ENCODE results near the gene CCDC73. TPM values are rescaled to one million over a fixed set of nuclear protein-coding genes. Genes with fewer than 3 reads are reported as not detected.

The CCDC73 gene
- total RNA-seq, 1 experiment from 2014 or later: 0.04 TPM

- H4K5ac ChIP-seq (ENCODE audit: insufficient read length, low read depth, low read length): no peak overlapping the region
- DNase-seq: no peak
- Mint-ChIP-seq H3K27me3 (ENCODE audit: low read depth) (0 out of 2 replicates have a peak, but pooled peaks cover 2% of the 10 kb centered on the region), H3K36me3 (ENCODE audit: insufficient read depth in 1 of 3, low read depth in 3 of 3) (no peaks in the 10 kb centered on the region), H3K9me3 (no peaks in the 10 kb centered on the region), H3K4me3 (no peak overlapping the region), H3K4me1 (peaks cover 5% of the 10 kb centered on the region in 2 experiments; a peak in 3 of 4 replicates), H3K27ac (no peak overlapping the region)
- H3K14ac ChIP-seq (ENCODE audit: insufficient read depth, low read length): no peak overlapping the region
- no peak overlapping the region for H3T11ph ChIP-seq (ENCODE audit: low read length)
- H2BK15ac ChIP-seq (ENCODE audit: low read depth, low read length): no peak overlapping the region
- no peak overlapping the region for H2BK120ac ChIP-seq (ENCODE audit: low read depth, low read length, poor library complexity, severe bottlenecking)
- no peak overlapping the region for H3K4ac ChIP-seq (ENCODE audit: low read depth, low read length)
- H2BK20ac ChIP-seq (ENCODE audit: low read depth, low read length, poor library complexity, severe bottlenecking): no peak overlapping the region
- H3K9ac ChIP-seq (ENCODE audit: extremely low read depth, insufficient read length, low read length): no peak overlapping the region
- H2BK12ac ChIP-seq (ENCODE audit: insufficient read length, low read depth, low read length): no peak overlapping the region
- H3K23me2 ChIP-seq (ENCODE audit: insufficient read length, low read depth, low read length, poor library complexity, severe bottlenecking): no peaks in the 10 kb centered on the region
- no peak overlapping the region for H3K23ac ChIP-seq (ENCODE audit: insufficient read length, low read depth, low read length)
- H4K8ac ChIP-seq (replicated peaks; ENCODE audit: insufficient read length, low read depth, low read length): no peak overlapping the region
- no peak overlapping the region for H2AFZ ChIP-seq (ENCODE audit: low read length)
- no peaks in the 10 kb centered on the region for H3K79me1 ChIP-seq (ENCODE audit: insufficient read depth, low read depth, low read length, poor library complexity, severe bottlenecking)
- TF ChIP-seq CTCF (conservative IDR thresholded peaks at IDR 0.05): no peak
- no peaks in the 10 kb centered on the region for H3K79me2 ChIP-seq (ENCODE audit: insufficient read depth, low read length)
- H3K27me3 ChIP-seq (ENCODE audit: insufficient read depth, low read length): no peaks in the 10 kb centered on the region
- H4K20me1 ChIP-seq (ENCODE audit: control insufficient read depth, insufficient read depth, insufficient read length): no peaks in the 10 kb centered on the region
- no peak overlapping the region for H3K18ac ChIP-seq (ENCODE audit: insufficient read length, low read depth, low read length)
- no peak overlapping the region for H2BK5ac ChIP-seq (ENCODE audit: insufficient read length, low read length)
- no peaks in the 10 kb centered on the region for H3K4me1 ChIP-seq (ENCODE audit: insufficient read depth, low read length)
- H3K27ac ChIP-seq (ENCODE audit: insufficient read length, low read depth, low read length): no peak overlapping the region
- no peak overlapping the region for H2AK5ac ChIP-seq (ENCODE audit: insufficient read length, low read length)
- no peak overlapping the region for H3K56ac ChIP-seq (ENCODE audit: insufficient read length, low read depth, low read length)
- no peak overlapping the region for H3K4me2 ChIP-seq (ENCODE audit: insufficient read depth, insufficient read length, low read length)
- no peaks in the 10 kb centered on the region for H3K9me3 ChIP-seq (ENCODE audit: control insufficient read depth, low read depth, low read length)
- H4K91ac ChIP-seq (ENCODE audit: insufficient read length, low read depth, low read length): no peak overlapping the region
These were observed 15.3 kb downstream of the CCDC73 start for GRCh38 chr11:32779136-32779535.
